ENCODE data around the gene PDP2. TPM values are rescaled to one million over a fixed set of nuclear protein-coding genes. Genes with fewer than 3 reads are reported as not detected.
"Not testable (repeated sequence)": the region's sequence is repeated elsewhere in the genome, so short reads cannot be mapped to it uniquely, and the experiment has no call there.

The PDP2 gene
- total RNA-seq, 1 donor from 2014 or later = 9.0 TPM

GRCh38 chr16:66933776-66934137 is 53.4 kb downstream of the PDP2 start:
- TF ChIP-seq, protein P1, sequence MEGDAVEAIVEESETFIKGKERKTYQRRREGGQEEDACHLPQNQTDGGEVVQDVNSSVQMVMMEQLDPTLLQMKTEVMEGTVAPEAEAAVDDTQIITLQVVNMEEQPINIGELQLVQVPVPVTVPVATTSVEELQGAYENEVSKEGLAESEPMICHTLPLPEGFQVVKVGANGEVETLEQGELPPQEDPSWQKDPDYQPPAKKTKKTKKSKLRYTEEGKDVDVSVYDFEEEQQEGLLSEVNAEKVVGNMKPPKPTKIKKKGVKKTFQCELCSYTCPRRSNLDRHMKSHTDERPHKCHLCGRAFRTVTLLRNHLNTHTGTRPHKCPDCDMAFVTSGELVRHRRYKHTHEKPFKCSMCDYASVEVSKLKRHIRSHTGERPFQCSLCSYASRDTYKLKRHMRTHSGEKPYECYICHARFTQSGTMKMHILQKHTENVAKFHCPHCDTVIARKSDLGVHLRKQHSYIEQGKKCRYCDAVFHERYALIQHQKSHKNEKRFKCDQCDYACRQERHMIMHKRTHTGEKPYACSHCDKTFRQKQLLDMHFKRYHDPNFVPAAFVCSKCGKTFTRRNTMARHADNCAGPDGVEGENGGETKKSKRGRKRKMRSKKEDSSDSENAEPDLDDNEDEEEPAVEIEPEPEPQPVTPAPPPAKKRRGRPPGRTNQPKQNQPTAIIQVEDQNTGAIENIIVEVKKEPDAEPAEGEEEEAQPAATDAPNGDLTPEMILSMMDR (IDR thresholded peaks at IDR 0.05) = no peak
- H3K36me3 Mint-ChIP-seq (ENCODE audit: low read depth) = peaks cover 2% of the 10 kb centered on the region
- peaks cover 40% of the 10 kb centered on the region for H3K4me1 Mint-ChIP-seq (ENCODE audit: low read depth)
- H3K9me3 Mint-ChIP-seq (ENCODE audit: low read depth) = no peaks in the 10 kb centered on the region
- no peak for DNase-seq (ENCODE audit: low spot score)
- H3K27ac Mint-ChIP-seq (ENCODE audit: unreplicated experiment) = peak overlapping the region; percentile 88
- H3K4me3 Mint-ChIP-seq (ENCODE audit: unreplicated experiment) = peak overlapping the region; percentile 95
- H3K27me3 Mint-ChIP-seq (ENCODE audit: low read depth) = no peaks in the 10 kb centered on the region

GRCh38 chr16:66934138-66934838 is 54.0 kb downstream of the PDP2 start, which contains the start of gene CIAO2B:
Gene CIAO2B (minus strand): TSS chr16:66934402. CDS start chr16:66934364, 38 bp downstream.
- TF ChIP-seq, protein P1 (IDR thresholded peaks at IDR 0.05) = peak; percentile 5
- Mint-ChIP-seq H3K27ac (ENCODE audit: unreplicated experiment) (peak within 1 kb of the TSS; percentile 88), H3K27me3 (ENCODE audit: low read depth) (no peaks in the 10 kb centered on the region), H3K4me3 (ENCODE audit: unreplicated experiment) (peak within 1 kb of the TSS; percentile 95), H3K9me3 (ENCODE audit: low read depth) (no peaks in the 10 kb centered on the region), H3K4me1 (ENCODE audit: low read depth) (peaks cover 40% of the 10 kb centered on the region), H3K36me3 (ENCODE audit: low read depth) (peaks cover 2% of the 10 kb centered on the region)
- DNase-seq (ENCODE audit: low spot score) = no peak

GRCh38 chr16:66934839-66935313 is 54.6 kb downstream of the PDP2 start:
- Mint-ChIP-seq H3K4me3 (ENCODE audit: unreplicated experiment) (peak overlapping the region; percentile 95), H3K27ac (ENCODE audit: unreplicated experiment) (peak overlapping the region; percentile 88), H3K4me1 (ENCODE audit: low read depth) (peaks cover 40% of the 10 kb centered on the region)
- not testable (repeated sequence) for DNase-seq (ENCODE audit: low spot score); H3K27me3 Mint-ChIP-seq (ENCODE audit: low read depth); H3K9me3 Mint-ChIP-seq (ENCODE audit: low read depth); H3K36me3 Mint-ChIP-seq (ENCODE audit: low read depth)

GRCh38 chr16:66935314-66936011 is 55.1 kb downstream of the PDP2 start, which contains the start of gene CES2:
Gene CES2 (plus strand): TSS chr16:66935516. CDS start chr16:66935636, 120 bp downstream.
- H3K27me3 Mint-ChIP-seq (ENCODE audit: low read depth) = no peaks in the 10 kb centered on the region
- H3K4me3 Mint-ChIP-seq (ENCODE audit: unreplicated experiment) = peak within 1 kb of the TSS; percentile 95
- H3K4me1 Mint-ChIP-seq (ENCODE audit: low read depth) = peaks cover 40% of the 10 kb centered on the region
- H3K36me3 Mint-ChIP-seq (ENCODE audit: low read depth) = peaks cover 5% of the 10 kb centered on the region
- no peak for DNase-seq (ENCODE audit: low spot score)
- peak within 1 kb of the TSS; percentile 88 for H3K27ac Mint-ChIP-seq (ENCODE audit: unreplicated experiment)
- H3K9me3 Mint-ChIP-seq (ENCODE audit: low read depth) = no peaks in the 10 kb centered on the region
- TF ChIP-seq, protein P1 (IDR thresholded peaks at IDR 0.05) = no peak

GRCh38 chr16:66936462-66936861 is 56.1 kb downstream of the PDP2 start:
- no peak for DNase-seq (ENCODE audit: low spot score)
- Mint-ChIP-seq H3K27me3 (ENCODE audit: low read depth) (no peaks in the 10 kb centered on the region), H3K4me3 (ENCODE audit: unreplicated experiment) (peak overlapping the region; percentile 45), H3K4me1 (ENCODE audit: low read depth) (peaks cover 40% of the 10 kb centered on the region), H3K9me3 (ENCODE audit: low read depth) (no peaks in the 10 kb centered on the region), H3K27ac (ENCODE audit: unreplicated experiment) (peak overlapping the region; percentile 22), H3K36me3 (ENCODE audit: low read depth) (peaks cover 5% of the 10 kb centered on the region)
- TF ChIP-seq, protein P1 (IDR thresholded peaks at IDR 0.05) = no peak
